Myocyte (in vitro differentiated cells): Measurements from ENCODE around the gene IRGC. TPM values are rescaled to one million over a fixed set of nuclear protein-coding genes. Genes with fewer than 3 reads are reported as not detected.
A peak's percentile ranks its signal among the peaks of the same experiment; 100 is the strongest.

Source experiments
- DNase-seq: peaks from one replicate; pipeline ENCODE4 v3.0.0-alpha.2; 2012; ENCODE audit warnings: low read depth
- total RNA-seq: library from RNA; depleted of rRNA; stranded (reverse); fragments of >200 nt; gene quantifications from 2 replicates; pipeline ENCODE4 v1.2.3, GENCODE V29; 2014

The IRGC gene
- total RNA-seq, 1 donor from 2014 or later, result not detected

DNA sequence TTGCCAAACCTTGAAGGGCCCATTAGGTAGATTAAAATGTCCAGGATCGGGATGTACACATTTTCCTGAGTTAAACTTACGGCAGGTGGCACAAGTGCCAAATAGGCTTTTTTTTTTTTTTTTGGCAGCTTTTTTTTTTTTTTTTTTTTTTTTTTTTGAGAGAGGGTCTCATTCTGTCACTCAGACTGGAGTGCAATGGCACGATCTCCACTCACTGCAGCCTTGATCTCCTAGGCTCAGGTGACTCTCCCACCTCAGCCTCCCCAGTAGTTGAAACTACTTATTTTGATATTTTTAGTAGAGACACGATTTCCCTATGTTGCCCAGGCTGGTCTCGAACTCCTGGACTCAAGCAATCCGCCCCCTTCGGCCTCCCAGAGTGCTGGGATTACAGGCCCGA is 9.0 kb downstream of the IRGC start:
- DNase-seq, result no peak

DNA sequence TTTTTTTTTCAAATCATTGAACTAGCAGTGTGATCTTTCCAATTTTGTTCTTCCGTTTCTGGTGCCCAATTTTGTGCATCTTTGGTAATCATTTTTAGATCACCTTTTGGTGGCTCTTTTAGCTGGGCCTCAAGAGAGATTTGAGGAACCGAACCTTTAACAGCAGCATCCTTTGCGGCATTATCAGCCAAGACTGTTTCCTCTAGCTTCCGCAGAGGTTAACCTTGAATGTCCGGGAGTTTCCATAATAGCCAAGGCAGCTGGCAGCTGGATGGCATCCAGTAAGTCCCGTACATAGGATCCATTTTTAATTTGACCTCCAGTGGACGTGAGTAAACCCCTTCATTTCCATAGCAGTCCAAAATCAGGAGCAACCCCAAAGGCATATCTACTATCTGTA is 9.6 kb downstream of the IRGC start:
- no peak for DNase-seq

DNA sequence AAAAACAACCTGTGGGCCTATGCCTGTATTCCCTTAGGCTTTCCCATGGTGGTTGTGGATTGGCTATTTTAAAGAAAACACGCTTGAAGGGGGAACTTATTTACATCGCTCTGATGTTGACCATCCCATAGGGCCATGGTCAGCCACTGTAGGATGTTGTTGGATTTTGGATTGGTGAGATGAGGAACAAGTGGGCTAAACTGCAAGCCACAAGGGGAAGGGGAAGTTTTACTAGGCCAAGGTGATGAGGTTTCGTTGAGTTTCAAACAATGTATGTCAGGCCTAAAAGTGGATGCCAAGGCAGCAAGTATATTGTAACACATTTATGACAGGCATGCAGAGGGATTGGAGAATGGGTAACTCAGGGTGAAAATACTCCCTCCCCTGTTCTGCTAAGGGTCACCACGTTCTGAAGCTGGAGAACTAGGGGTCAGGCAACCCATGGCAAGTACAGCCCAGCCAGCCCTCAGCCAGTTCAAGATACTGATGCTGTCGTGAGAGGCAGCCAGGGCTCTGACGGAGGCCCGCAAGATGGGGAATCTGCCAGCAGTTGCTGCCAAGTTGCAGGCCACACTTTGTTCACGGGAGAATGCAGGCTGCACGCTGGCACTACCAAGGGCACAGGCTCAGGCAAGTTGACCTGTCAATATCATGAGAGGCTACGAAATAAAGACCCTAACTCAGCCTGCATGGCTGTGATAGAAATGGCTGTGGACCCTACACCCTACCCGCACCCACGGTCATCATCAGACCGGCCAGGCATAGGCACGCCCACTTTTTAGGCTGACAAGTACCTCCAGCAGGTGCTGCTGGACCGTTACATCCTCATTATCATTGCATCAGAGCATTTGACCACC is 11.1 kb downstream of the IRGC start:
- peak; percentile 24 for DNase-seq

DNA sequence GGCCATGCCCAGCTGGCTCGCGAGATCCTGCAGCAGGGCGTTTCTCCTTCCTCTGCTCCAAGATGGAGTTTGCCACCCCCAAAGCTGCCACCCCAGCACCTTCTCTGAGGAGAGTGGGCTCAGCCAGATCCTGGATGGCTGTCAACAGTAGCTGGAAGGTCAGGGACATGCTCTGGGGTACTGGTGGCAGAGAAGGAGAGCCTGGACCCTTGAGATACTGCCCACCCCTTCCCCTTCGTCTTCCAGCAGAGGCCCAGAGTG is 11.6 kb downstream of the IRGC start:
- no peak for DNase-seq

DNA sequence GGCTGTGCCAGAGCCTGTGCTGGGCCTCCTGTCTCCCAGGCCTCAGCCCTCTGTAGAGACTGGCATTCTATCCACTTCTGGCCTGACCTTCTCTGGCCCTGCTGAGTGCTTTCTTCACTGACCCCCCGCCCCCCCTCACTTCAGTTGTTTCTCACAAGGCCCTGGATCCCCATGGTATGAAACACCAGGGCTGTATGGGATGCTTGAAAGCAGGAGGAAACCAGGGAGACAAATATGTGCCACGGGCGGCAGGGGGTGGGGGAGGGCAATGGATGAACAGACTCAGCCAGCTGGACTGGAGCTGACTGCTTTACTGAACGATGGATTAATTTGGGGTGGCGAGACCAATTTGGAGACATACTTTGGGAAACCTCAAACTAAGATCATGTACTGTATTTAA is 14.0 kb downstream of the IRGC start:
- DNase-seq, result no peak

DNA sequence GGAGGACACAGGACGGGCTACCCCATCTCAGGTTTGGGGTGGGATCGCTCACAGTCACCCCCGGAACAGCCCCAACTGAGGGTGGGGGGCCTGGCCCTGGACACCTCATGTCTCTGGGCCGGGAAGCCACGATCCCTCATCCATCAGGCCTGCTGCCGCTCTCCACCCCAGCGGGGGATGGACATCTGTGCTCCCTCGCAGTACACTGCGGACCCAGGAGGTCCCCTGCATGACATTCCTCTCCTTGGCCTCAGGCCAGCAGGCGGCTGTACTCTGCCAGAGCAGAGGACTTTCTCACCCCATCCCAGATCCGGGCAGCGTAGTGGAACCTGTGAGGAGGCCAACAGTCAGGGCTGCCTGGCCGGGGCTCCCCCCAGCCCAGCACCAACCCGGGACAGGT is 15.5 kb downstream of the IRGC start:
- no peak for DNase-seq

DNA sequence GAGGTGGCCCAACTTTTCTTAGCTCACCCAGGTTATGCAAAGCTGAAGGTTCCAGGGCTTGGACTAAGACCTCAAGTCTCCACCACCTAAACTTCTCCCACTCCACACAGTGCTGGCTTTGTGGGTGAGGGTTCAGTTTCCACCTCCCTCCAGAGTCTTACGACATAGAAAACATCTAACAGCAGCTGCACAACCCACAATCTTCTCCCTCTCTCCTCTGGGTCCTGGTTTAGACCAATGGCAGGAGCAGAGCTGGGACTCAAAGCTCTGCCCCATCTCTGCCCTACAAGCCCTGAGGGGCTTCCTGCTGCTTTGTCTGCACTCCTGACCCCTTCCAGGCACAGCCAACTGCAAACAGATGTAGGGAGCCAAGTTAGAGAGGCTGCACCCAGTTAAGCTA is 16.0 kb downstream of the IRGC start:
- peak; percentile 78 for DNase-seq

DNA sequence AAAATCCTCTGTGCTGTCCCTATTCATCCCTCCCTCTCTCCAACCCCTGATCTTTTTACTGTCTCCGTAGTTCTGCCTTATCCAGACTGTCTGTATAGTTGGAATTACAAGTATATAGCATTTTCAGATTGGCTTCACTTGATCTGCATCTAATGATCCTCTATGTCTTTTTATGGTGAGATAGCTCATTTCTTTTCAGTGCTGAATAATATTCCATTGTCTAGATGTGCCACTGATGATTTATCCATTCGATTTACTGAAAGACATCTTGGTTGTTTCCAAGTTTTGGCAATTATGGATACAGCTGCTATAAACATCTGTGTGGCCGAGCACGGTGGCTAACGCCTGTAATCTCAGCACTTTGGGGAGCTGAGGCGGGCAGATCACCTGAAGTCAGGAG is 19.1 kb downstream of the IRGC start:
- DNase-seq, result no peak

DNA sequence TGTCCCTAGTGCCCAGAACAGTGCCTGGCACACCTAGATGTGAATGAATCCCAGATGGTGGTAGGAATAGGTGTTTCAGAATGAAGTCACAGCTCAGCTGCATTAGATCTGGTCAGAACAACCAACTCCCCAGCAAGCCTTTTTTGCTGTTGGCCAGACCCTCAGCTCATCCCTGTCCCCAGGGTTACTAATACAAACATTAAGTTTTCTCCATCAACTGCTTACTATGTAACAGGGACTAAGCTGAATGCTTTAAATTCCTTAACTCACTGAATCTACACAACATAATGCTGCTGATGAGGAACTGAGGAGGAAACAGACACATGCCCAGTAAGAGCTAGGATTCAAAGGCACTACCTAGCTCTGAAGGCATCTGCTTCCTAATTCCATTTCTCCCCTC is 20.1 kb downstream of the IRGC start:
- no peak for DNase-seq

DNA sequence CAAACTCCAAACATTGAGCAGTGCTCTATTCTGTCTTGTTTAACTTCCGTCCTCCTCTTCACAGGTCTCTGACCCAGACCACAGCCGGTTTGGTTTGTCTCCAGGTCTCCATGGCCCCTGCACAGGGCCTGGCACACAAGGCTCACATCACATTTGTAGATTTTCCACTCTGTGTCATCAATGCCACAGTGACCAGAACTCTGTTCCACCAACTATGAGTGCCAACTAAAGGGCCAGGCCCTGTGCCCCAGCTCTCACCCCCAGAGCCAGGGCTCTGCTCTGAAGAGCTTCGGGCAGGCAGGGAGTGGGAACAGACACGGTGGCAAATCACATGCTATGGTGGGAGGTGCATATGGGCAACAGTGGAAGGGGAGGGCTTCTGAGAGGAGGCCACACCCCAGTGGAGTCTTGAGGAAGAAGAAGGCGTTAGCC is 22.9 kb downstream of the IRGC start:
- DNase-seq, result no peak

DNA sequence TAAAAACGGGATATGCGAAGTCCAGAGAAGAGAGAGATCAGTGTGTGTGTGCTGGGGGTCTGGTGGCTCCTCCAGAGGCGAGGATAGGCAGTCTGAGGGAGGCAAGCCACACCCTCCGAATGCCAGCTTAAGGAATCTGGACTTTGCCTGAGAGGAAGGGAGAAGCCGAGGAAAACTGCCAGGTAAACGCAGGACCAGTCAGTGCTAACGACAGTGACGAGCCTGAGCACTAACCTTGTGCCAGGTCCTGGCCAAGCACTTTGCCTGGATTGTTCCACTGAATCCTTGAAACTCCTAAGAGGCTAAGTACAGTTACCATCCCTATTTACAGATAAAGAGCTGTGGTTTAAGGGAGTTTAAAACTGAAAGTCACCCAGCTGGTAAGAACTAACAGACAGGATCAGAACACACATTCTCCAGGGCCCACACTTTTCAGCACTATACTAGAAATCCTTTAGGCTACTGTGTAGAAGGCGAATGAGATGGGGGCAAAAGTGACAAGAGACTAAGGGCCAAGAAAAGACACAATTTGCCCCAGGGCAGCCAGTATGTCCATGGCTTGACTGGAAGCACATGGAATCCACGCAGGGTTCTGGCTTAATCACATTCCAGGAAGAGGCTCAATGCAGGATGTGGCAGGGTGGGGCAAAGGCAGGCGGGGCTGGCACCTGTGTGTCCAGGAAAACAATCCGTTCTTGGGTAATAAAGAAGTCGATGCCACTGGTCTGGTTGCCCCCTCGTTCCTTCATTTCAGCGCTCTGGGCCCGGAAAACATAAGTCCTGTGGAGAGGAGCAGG is 23.8 kb downstream of the IRGC start:
- no peak for DNase-seq

DNA sequence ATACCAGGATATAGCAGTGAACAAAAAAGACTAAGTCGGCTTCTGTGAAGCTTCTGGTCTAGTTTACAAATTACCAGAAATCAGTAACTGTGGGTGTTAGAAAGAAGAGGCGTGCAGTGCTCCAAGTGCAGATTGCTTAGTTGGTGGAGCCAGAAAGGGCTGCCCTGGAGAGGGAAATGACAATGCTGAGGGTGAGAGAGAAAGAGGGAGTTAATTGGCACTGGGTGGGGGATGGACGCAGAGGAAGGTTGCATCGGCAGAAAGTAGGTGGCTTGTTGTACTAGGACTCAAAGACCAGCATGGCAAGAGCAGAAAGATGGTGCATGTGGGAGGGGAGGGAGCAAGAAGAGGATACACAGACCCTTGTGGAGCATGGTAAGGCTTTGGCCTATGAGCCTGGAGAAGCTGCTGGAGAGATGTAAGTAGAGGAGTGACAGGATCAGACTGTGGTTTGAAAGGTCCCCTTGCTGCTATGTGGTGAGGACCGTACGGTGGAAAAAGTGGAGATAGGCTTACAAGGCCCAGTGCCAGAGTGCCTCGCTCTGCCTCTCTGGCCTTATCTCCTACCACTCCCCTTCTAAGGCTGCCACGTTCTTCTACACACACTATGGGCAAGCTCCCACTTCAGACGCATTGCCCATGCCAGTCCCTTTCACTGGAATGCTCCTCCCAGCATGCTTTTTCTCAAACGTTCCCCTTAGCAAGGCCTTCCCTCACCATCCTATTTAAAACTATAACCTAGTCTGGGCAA is 25.4 kb downstream of the IRGC start:
- DNase-seq, result no peak

DNA sequence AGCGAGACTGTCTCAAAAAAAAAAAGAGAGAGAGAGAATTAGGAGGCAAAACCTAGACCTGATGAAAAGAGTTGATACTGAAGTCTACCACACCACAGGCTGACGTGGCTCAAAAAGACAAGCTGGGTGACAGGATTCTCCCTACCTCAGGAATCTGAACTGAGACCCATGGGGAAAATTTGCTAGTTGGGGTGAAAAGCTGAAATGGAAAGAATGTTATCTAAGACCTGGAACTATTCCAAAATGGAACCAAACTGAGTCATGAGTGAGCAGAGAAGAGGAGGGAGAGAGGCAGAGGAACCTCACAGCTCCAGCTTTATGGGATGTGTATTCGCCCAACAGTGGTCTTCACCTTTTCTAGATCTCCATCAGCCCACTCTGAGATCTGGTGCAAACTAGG is 27.2 kb downstream of the IRGC start:
- no peak for DNase-seq

DNA sequence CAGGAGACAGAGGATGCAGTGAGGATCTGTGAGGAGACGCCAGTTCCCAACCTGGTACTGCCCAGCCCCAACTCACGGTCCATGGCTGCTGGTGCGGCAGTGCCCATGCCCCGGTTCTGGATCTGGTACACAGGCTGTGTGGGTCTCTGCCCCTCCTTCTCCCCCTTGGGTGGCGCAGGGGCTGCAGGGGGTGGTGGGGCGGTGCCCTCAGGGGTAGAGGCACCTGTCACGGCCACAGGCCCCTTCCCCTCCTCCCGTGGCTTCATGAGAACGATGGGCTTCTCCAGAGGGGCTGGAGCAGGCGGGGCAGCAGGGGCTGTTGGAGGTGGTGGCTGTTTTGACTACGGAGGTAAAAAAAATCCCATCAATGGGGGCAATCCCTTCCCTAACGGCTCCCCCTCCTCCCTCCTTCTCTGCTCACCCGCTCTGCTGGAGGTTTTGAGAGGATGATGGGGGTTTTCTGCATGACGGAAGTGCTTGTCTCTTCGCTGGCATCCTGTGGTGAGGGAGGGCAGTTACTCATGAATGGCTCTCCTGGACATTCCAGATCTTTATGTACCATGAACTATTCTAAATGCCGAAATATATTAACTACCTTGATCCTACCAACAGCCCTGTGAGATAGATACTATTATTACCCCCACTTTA is 31.8 kb downstream of the IRGC start:
- DNase-seq, result no peak

DNA sequence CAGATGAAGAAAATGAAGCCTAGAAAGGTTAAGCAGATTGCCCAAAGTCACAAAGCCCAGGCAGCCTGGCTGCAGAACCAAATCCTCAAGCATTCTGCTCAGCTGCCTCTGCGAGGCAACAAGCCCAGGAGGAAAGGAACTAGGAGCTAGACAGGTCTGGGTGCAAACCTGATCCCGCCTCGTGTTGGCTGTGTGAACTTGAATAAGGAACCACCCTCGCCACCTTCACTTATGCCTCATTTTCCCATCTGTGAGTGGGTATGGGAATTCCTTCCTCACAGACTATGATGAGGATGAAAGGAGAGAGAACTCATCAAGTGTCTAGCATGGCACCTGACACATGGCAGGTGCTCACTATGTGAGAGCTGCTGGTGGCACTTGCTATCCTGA is 32.3 kb downstream of the IRGC start:
- no peak for DNase-seq

DNA sequence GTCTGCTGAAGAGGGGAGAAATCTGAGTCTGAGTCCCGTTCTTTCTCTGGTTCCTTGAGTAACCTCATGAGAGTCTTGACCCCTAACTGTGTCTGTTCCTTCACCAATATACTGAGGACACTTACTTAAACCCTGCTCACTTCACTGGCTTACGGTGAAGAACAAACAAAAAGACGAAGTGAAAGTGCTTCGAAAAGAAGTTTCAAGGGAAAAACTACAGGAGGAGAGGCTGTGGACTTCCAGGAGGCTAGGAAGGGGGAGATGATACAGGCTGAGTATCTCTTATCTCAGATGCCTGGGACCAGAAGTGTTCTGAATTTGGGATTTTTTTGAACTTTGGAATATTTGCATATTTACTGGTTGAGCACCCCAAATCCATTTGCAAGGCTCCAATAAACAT is 32.8 kb downstream of the IRGC start:
- DNase-seq, result no peak

DNA sequence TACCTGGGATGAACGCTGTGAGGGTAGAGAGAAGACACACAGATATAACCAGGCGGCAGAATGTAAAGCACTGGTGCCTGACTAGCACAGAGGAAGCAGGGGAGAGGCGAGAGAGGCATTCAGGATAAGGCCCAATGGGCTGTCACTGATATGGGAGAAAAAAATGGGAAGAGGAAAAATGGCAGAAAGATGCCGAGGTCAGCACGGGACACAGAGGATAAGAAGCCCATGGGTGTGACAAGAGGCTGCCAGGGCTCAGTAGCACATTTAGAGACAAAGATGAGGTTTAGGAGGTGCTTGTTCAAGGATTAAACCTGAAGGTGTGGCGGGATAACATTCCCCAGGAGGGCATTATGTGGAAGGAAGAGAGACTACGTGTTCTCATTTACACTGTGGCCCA is 33.3 kb downstream of the IRGC start:
- DNase-seq, result no peak

DNA sequence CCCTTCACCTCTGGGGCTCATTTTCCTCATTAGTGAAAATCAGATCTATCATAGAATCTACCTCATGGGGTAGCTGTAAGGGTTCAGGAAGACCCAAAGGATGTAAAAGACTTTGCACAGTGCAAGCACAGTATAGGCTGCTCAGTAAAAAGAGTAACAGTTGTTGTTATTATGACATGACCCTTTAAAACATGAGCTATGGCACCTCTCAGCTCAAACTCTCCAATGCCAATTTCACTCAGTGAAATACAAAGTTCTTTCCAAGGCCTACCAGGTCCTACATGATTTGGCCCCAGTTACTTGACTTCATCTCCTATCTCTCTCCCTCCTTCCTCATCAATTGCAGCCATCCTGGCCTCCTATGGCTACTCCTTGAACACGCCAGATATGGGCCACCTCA is 34.0 kb downstream of the IRGC start:
- no peak for DNase-seq

DNA sequence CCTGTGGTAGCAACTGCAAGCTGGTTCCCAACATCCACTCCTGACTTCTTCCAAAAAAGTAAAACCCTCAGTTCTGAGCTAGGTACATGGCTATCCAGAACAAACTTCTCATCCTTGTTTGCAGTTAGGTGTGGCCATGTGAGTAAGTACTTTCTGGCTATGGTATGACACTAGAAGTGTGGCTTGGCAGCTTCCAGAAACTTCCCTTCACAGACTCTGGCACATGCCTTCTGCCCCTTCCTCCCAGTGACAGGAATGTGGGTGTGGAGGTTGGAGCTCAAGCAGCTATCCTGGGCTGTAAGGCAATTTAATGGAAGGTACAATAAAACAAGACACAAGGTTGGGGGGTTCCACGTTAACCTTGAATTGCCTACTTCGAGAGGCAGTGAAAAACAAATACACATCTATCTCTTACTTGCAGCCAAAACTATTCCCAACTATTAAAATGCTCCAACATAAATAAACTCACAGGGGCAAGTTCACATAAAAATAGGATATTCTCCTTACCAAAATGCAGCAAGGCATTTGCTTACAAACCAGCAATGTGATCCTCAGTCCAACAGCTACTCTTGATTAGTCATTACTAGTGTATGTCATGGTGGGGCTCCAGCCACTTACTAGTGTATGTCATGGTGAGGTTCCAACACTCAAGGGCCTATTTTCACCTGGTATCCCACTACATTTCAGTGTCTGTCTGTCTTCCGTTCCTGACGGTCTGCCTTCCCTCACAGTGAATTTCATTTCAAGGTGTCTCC is 35.8 kb downstream of the IRGC start:
- peak; percentile 56 for DNase-seq

DNA sequence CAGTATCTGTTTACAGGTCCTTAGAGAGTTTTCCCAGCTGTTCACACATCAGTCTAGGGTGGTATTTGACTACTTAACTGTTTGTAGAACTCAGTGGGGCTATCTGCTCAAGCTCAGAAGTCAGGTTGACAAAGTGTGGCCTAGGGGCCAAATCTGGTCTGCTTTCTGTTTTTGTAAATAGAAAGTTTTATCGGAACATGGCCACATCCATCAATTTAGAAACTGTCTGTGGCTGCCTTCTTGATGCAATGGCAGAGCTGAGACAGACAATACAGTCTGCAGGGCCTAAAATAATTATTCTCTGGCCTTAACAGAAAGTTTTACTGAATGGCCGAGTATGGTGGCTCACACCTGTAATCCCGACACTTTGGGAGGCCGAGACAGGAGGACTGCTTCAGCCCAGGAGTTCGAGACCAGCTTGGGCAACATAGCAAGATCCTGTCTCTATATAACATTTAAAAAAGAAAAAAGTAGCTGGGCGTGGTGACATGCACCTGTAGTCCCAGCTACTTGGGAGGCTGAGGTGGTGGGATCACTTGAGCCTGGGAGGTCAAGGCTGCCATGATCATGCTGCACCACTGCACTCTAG is 36.5 kb downstream of the IRGC start:
- no peak for DNase-seq

DNA sequence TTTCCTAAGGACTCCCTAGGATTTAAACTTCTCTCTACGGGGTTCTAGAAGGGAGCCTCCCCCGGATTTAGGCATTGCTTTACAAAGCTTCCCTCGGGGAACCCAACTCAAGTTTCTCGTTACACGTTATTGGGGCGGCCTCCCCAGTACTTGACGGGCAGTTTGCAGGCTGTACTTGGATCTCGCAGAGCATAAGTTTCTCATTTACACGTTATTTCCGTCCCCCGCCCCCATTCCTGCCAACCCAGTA is 38.3 kb downstream of the IRGC start:
- DNase-seq, result peak; percentile 22
